Psoas muscle (tissue), 8 donors: ENCODE data around the gene OS9. TPM values are rescaled to one million over a fixed set of nuclear protein-coding genes. Genes with fewer than 3 reads are reported as not detected.

Experiments
- ATAC-seq, 4 donors: fragments of 200-7000 bp; cut with Tn5 transposase; one replicate each; pipeline ENCODE4 v1.9.1; 2020; ENCODE audit warnings: moderate library complexity in 3 of 4, mild to moderate bottlenecking in 2 of 4
- DNase-seq, 2 donors: peaks; one replicate each; pipeline ENCODE4 v3.0.0-alpha.2; 2020
- H3K27ac ChIP-seq: fragments of 200-600 bp; one replicate; pipeline ENCODE4 v1.8.0; 2022
- H3K27me3 ChIP-seq, 3 donors: fragments of 200-600 bp in 1 of 3; one replicate each; pipeline versions ENCODE4 v1.6.1 to v1.8.0; 2013 to 2022; ENCODE audit warnings: low read length in 2 of 3, mild to moderate bottlenecking in 2 of 3, moderate library complexity in 1 of 3; ENCODE audit not compliant: insufficient read depth in 3 of 3
- H3K36me3 ChIP-seq, 2 donors: fragments of 200-600 bp in 1 of 2; one replicate each; pipeline versions ENCODE4 v1.6.1 to v1.8.0; 2013 to 2022; ENCODE audit warnings: low read depth in 1 of 2, mild to moderate bottlenecking in 1 of 2, moderate library complexity in 1 of 2; ENCODE audit not compliant: insufficient read depth in 1 of 2
- H3K4me1 ChIP-seq: fragments of 200-600 bp; one replicate; pipeline ENCODE4 v1.8.0; 2022
- H3K4me3 ChIP-seq: fragments of 200-600 bp; one replicate; pipeline ENCODE4 v1.8.0; 2022; ENCODE audit warnings: mild to moderate bottlenecking
- H3K9me3 ChIP-seq: fragments of 200-600 bp; one replicate; pipeline ENCODE4 v1.8.0; 2022
- CTCF ChIP-seq: fragments of 200-600 bp; IDR thresholded peaks from one replicate; pipeline ENCODE4 v1.8.0; 2022; ENCODE audit warnings: antibody characterized with exemption
- WGBS, 3 donors: extraction: QIAGEN DNeasy Blood & Tissue Kit; methylation state at CpG; one replicate each; pipeline versions ENCODE4 v1.1.6 to v1.1.7; 2013; 5-methylcytosine and 5-hydroxymethylcytosine counted together
- intact Hi-C, 2 donors: fragments of 100-400 bp; cut with DNase I; formaldehyde crosslinking; loops; one replicate each; pipeline versions ENCODE4 v1.11.0 to v1.14.2; 2022
- polyA plus RNA-seq, 3 donors: library from polyadenylated mRNA; stranded (reverse); fragments of 200-250 nt; gene quantifications; one replicate each; pipeline ENCODE4 v1.2.3, GENCODE V29; 2013
- total RNA-seq, 4 donors: library from RNA; stranded (reverse); fragmentation: NEBNext Ultra II Directional in 2 of 4; extraction: Animal tissue kit (Norgen Biotek cat#: 25700) in 2 of 4; gene quantifications; one replicate each; pipeline versions ENCODE4 v1.2.1 to v1.2.4, GENCODE V29; 2021 to 2023
- donor health status: healthy with polysubstance abuse.
- donor health status: DM: no; HTN: no; CAD: no; lungs with moderate emphysema.
- donor health status: Bipolar disorder and iron deficiency.
- donor health status: healthy.
- donor health status: DM: yes; HTN: yes; CAD: no.
- donor health status: DM: no; HTN: no; CAD: no.
- donor health status: DM: no; HTN: no; CAD: no.
- donor health status: DM: yes; HTN: yes; CAD: no.

OS9 gene
- total and polyA plus RNA-seq, 7 donors: 53.0 to 76.4 (median 63.8) TPM

GRCh38 chr12:57695770-57696432 lies 2.0 kb downstream of the OS9 start:
- 92 to 96% (median 94%) methylated on average over 11 of the region's 11 CpGs for WGBS, 3 donors
- Histone ChIP-seq H3K27me3 (no peaks in the 10 kb centered on the region), H3K9me3 (no peaks in the 10 kb centered on the region), H3K36me3 (peaks cover 14 to 47% of the 10 kb centered on the region in 2 donors), H3K4me1 (peaks cover 10% of the 10 kb centered on the region), H3K4me3 (no peak overlapping the region), H3K27ac (no peak overlapping the region)
- intact Hi-C loops: no loop called here
- DNase-seq (no peak), ATAC-seq (no peak)
- TF ChIP-seq CTCF: no peak

GRCh38 chr12:57697076-57697475 lies 3.1 kb downstream of the OS9 start:
- WGBS, 3 donors: 97 to 100% (median 100%) methylated on average over 1 of the region's 1 CpG
- intact Hi-C loops: no loop called here
- DNase-seq: no peak

GRCh38 chr12:57698414-57698813 lies 4.5 kb downstream of the OS9 start:
- WGBS, 3 donors: 89 to 97% (median 91%) methylated on average over 3 of the region's 3 CpGs
- H3K4me3 ChIP-seq: no peak overlapping the region
- no peaks in the 10 kb centered on the region for H3K27me3 ChIP-seq
- H3K4me1 ChIP-seq: peaks cover 6% of the 10 kb centered on the region
- TF ChIP-seq CTCF: no peak
- ATAC-seq: no peak
- H3K27ac ChIP-seq: no peak overlapping the region
- DNase-seq: no peak
- H3K9me3 ChIP-seq: no peaks in the 10 kb centered on the region
- intact Hi-C loops: no loop called here
- peaks cover 14 to 70% of the 10 kb centered on the region in 2 donors for H3K36me3 ChIP-seq

More at GRCh38 chr12:57697076-57697475, 3.1 kb downstream of the OS9 start:
- H3K4me1 ChIP-seq: peaks cover 10% of the 10 kb centered on the region
- TF ChIP-seq CTCF: no peak
- peaks cover 14 to 58% of the 10 kb centered on the region in 2 donors for H3K36me3 ChIP-seq
- H3K9me3 ChIP-seq: no peaks in the 10 kb centered on the region
- H3K4me3 ChIP-seq: no peak overlapping the region
- no peak overlapping the region for H3K27ac ChIP-seq
- ATAC-seq: no peak
- H3K27me3 ChIP-seq: no peaks in the 10 kb centered on the region

- Histone ChIP-seq H3K36me3 (peaks cover 14 to 88% of the 10 kb centered on the region in 2 donors), H3K4me1 (no peaks in the 10 kb centered on the region), H3K27ac (no peak overlapping the region), H3K4me3 (no peak overlapping the region), H3K9me3 (no peaks in the 10 kb centered on the region), H3K27me3 (no peaks in the 10 kb centered on the region)
- TF ChIP-seq CTCF: no peak
- intact Hi-C loops: no loop called here
- ATAC-seq (no peak), DNase-seq (no peak)
- 93 to 98% (median 95%) methylated on average over 2 of the region's 2 CpGs for WGBS, 3 donors
These were observed 6.4 kb downstream of the OS9 start for GRCh38 chr12:57700317-57700716.

- 96 to 100% (median 97%) methylated on average over 3 of the region's 3 CpGs for WGBS, 3 donors
- intact Hi-C loops: no loop called here
- Histone ChIP-seq H3K27ac (no peak overlapping the region), H3K9me3 (no peaks in the 10 kb centered on the region), H3K36me3 (peaks cover 0 to 71% of the 10 kb centered on the region in 2 donors), H3K4me1 (no peaks in the 10 kb centered on the region), H3K27me3 (no peaks in the 10 kb centered on the region), H3K4me3 (no peak overlapping the region)
- no peak for DNase-seq
- TF ChIP-seq CTCF: no peak
- ATAC-seq: no peak
These were observed 13.3 kb downstream of the OS9 start for GRCh38 chr12:57707250-57707649.
